ENCODE results near the gene KRTAP22-2.

KRTAP22-2 gene

GRCh38 chr21:30590297-30590696 is at the start of gene KRTAP22-2:
Gene KRTAP22-2 (minus strand): TSS chr21:30590397.
- ATAC-seq: no peak

- no peak for ATAC-seq
Measured at GRCh38 chr21:30638686-30639085, 48.5 kb upstream of the KRTAP22-2 start.

GRCh38 chr21:30634906-30635305 is 44.7 kb upstream of the KRTAP22-2 start, which contains the start of gene KRTAP20-2:
Gene KRTAP20-2 (plus strand): TSS chr21:30635206. CDS start chr21:30635264, 58 bp downstream.
- ATAC-seq: no peak

- no peak for ATAC-seq
Measured at GRCh38 chr21:30629200-30629599, 39.0 kb upstream of the KRTAP22-2 start.

- no peak for ATAC-seq
Measured at GRCh38 chr21:30628109-30628508, 37.9 kb upstream of the KRTAP22-2 start.

DNA sequence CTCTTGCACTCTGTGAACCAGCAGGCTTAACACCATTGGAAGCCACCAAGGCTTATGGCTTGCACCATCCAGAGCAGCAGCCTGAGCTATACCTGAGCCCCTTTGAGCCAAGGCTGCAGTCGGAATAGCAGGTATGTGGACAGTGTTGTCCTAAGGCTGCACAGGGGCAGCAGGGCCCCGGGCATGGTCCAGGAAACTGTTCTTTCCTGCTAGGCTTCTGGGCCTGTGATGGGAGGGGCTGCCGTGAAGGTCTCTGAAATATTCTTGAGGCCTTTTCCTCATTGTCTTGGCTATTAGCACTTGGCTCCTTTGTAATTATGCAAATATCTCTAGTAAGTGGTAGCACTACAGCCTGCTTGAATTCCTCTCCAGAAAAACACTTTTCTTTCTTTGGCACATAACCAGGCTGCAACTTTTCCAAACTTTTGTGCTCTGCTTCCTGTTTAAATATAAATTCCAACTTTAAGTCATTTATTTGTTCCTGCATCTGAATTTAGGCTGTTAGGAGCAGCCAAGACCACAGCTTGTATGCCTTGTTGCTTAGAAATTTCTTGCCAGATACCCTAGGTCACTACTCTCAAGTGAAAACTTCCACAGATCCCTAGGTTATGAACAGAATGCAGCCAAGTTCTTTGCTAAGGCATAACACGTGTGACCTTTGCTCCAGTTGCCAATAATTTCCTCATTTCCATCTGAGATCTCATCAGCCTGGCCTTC is 35.4 kb upstream of the KRTAP22-2 start:
- ATAC-seq: no peak

GRCh38 chr21:30623362-30623761 is 33.2 kb upstream of the KRTAP22-2 start:
- no peak for ATAC-seq

GRCh38 chr21:30620522-30620921 is 30.3 kb upstream of the KRTAP22-2 start, which contains the start of gene KRTAP20-4:
Gene KRTAP20-4 (plus strand): TSS chr21:30620627.
- ATAC-seq: no peak

DNA sequence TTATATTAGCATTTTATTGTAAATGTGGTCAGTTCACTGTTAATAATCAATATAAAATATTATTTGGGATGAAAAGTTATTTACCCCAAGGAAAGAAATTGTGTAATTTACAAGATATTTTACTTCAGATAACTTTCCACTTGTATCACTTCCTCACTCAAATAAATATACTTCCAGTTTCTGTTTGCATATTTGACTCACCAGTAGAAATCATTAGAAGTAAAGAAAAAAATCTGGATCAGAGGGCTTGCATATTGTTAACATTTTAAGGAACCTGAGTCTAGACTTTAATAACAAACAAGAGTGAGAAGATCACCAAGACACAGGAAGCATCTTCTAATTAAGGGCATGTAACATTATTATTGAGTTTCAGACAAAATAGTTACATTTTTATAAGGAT is 29.9 kb upstream of the KRTAP22-2 start:
- ATAC-seq: no peak

DNA sequence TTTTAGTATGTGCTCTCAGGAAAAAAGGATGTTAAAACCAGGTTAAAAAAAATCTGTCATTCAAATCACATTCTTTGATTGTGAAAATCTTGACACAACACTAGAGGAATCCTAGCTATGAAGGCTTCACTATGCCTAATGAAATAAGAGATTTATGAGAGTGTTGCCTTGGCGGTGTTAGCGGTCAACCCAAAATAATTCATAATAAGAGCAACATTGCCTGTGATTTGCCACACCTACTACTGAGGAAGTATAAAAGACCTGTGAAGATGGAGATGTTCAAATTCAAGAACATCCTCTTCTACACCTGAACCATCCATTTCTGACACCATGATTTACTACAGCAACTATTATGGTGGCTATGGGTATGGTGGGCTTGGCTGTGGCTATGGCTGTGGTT is 25.9 kb upstream of the KRTAP22-2 start, which contains the start of gene KRTAP20-1:
KRTAP20-1 (plus strand) TSS at position 301 of the 400 bp plus-strand sequence; CDS start at position 331, 30 bp downstream.
- ATAC-seq: no peak

DNA sequence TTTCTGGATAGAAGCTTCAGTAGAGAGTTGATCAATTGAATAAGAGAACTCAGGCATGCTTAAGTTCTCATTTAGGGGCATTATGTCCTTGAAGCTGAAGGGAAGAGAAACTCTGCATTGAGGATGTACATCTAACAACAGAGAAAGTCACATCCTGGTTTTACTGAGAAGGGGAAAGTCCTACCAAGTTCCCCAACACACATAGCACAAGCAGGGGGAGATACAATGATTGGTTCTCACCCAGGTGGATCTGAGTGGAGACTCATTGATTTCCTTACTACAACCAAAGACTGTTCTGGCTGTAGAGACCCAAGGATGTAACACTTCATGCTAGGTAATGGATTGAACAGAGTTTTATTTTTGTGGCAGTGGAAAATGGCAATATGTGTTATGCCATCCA is 25.0 kb upstream of the KRTAP22-2 start:
- no peak for ATAC-seq

DNA sequence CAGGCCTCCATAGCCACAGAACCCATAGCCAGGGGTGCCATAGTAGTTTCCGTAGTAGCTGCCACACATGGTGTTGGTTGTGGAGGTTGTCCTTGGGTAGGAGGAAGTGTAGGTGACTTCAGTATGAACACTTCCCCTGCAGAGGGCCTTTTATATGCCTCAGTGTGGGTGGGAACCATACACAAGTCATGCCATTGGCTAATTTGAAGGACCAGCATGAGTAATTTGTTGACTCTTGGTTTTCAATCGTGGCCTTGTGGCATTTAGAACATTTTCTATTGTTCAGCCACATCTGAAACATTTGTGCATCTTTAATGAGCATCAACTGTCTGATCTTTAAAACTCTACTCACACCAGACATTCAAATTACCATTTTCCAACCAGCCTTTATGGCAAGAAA is 23.6 kb upstream of the KRTAP22-2 start, which contains the start of gene KRTAP6-1:
KRTAP6-1 (minus strand) TSS at position 95 of the 400 bp plus-strand sequence; CDS start at position 69, 26 bp downstream.
- no peak for ATAC-seq

DNA sequence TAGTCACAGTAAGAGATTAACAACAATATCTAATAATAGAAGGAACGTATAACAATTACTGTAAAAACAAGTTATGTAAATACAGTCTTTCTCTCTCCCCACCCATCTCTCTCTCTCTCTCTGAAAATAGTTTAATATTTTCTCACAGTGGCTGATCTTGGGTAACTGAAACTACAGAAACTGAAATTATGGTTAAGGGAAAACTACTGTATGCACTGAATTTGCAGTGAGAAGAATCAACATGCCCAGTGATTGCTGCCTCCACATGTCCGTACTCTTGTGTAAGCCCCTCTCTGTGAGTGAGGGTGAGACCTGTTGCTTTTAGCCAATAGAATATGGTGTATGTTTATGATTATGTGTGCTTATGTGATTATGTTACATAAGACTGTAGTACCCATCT is 21.9 kb upstream of the KRTAP22-2 start:
- no peak for ATAC-seq

GRCh38 chr21:30605968-30606367 is 15.8 kb upstream of the KRTAP22-2 start:
- ATAC-seq: no peak

- no peak for ATAC-seq
Measured at GRCh38 chr21:30600787-30601186, 10.6 kb upstream of the KRTAP22-2 start, which contains the start of gene KRTAP22-1. Gene KRTAP22-1 (plus strand): TSS chr21:30601087.

- no peak for ATAC-seq
Measured at GRCh38 chr21:30598802-30599201, 8.6 kb upstream of the KRTAP22-2 start, which contains the start of gene KRTAP6-2. Gene KRTAP6-2 (minus strand): TSS chr21:30598902. CDS start chr21:30598874, 28 bp downstream.

DNA sequence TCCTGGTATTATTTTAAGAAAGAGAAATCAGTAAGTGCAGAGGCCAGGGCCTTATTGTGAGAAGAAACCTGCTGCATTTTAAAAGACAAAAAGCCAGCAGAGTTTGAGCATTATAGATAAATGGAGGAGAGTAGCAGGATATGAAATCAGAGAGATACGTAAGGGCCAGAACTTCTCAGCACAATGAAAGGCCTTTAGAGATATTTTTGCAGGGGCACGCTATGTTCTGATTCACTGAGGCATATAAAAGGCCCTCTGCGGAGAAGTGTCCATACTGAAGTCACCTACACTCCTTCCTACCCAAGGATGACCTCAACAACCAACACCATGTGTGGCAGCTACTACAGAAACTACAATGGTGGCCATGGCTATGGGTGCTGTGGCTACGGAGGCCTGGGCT is 1.9 kb upstream of the KRTAP22-2 start, which contains the start of gene KRTAP6-3:
KRTAP6-3 (plus strand) TSS at position 301 of the 400 bp plus-strand sequence; CDS start at position 307, 6 bp downstream.
- ATAC-seq: no peak

DNA sequence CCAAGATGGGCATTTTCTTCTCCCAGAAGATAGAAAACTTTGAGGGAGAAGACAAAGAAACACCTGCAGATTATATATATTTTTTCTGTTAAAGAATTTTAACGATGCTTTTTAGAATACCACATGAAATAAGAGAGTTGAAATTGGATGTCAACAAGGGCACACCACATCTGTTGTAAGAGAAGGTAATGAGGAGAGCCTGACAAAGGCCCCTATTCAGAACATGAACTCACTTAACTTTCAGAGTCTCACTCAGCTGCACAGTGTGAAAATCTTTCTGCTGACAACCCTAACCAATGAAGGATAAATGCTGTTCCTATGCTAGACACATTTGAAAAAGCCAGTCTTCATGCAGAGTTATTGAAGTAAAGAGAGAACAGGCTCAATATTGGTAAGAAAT is 7.3 kb downstream of the KRTAP22-2 start:
- ATAC-seq: no peak

GRCh38 chr21:30580132-30580531 is 10.1 kb downstream of the KRTAP22-2 start:
- ATAC-seq: no peak

DNA sequence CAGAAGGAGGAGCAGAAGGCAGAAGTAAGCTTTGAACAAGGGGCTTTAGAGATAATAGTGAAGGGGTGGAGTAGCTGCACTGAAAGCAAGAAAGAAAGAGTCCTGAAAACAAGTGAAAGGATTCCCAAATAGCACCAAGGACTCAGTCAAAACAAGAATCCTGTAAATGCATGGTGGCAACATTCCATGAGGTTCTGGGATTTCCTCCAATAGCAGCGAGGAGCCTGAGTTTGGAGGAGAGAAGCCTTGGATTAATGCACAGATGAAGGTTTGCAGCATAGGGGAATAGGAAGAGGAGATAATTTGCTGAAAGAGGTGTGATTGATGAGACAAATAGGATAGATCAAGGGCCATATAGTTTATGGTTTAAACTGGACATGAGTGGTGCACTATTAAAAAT is 10.9 kb downstream of the KRTAP22-2 start:
- no peak for ATAC-seq

GRCh38 chr21:30577766-30578165 is 12.4 kb downstream of the KRTAP22-2 start:
- no peak for ATAC-seq

DNA sequence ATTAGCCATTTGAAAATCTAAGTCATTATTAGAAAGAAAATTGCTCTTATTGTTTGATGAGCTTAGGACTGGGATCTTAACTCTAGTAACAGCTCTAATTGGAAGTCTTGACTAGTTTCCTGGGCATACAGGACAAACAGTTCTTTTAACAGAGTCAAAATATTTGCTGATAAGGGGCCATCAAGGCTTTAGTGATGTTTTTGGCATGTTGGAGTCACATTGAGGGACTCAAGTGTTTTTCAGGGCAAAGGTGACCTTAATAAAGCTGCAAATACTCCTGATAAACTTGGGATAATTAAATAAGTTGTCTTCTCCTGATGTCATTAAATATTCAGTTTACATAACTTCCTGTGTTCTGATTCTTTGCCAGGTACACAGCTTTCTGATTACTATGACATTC is 22.6 kb downstream of the KRTAP22-2 start:
- no peak for ATAC-seq

DNA sequence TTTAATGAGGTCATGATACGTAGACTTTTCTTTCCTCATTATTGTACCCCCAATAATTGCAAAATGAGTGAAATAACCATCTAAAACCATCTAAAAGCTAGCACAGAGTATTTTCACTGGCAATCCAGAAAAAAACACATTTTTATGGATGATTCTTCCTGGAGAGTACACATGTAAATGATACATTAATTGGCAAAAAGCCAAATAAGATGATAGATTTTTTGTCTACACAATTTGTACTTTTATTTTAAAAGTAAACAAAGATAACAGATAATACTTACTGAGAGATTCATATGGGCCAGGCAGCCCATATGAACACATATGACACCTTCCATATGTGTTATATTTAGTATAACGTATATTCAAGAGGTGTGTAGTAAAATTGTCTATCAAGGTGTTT is 26.6 kb downstream of the KRTAP22-2 start:
- no peak for ATAC-seq

DNA sequence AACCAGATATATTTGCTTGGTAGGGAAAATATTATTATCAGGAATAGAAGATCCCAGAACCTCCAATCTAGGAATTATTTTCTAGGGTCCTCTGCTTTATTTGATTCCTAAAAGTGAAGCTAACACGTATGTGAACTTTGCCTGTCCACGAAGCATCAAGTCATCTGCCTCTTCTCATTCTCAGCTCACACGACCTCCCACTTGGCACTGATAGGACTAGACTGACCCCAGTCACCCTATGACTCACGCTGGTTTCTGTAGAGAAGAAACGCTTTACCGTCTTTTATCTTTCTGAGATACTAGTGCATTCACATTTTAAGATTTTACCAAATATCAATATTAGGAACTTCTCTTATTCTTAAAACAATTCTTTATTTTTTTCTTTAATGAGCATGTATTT is 27.1 kb downstream of the KRTAP22-2 start:
- no peak for ATAC-seq
